ENCODE data around the gene OR13J1.

DNA sequence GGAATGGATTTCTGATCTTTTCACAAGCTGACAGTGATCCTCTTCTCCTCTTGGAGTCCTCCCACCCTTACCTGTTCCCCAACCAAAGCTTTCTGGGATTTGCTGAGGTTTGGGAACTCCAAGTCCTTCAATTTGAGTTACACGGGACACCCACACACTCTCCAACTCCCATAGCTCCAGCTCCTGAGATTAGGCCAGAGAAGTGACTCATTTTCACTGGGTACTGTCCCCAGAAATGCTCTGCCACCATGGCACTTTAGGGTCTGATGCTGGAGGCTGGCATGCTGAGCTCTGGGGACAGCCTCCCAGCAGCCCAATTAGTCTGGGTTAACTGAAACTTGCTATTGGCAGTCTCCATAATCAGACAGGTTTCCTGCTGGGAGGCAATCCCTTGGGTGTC lies 21.9 kb upstream of the OR13J1 start:
- TF ChIP-seq, protein P1, sequence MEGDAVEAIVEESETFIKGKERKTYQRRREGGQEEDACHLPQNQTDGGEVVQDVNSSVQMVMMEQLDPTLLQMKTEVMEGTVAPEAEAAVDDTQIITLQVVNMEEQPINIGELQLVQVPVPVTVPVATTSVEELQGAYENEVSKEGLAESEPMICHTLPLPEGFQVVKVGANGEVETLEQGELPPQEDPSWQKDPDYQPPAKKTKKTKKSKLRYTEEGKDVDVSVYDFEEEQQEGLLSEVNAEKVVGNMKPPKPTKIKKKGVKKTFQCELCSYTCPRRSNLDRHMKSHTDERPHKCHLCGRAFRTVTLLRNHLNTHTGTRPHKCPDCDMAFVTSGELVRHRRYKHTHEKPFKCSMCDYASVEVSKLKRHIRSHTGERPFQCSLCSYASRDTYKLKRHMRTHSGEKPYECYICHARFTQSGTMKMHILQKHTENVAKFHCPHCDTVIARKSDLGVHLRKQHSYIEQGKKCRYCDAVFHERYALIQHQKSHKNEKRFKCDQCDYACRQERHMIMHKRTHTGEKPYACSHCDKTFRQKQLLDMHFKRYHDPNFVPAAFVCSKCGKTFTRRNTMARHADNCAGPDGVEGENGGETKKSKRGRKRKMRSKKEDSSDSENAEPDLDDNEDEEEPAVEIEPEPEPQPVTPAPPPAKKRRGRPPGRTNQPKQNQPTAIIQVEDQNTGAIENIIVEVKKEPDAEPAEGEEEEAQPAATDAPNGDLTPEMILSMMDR (IDR thresholded peaks at IDR 0.05; ENCODE audit: low read depth, low read length): no peak
- no peak for TF ChIP-seq EZH2phosphoT487 (IDR thresholded peaks at IDR 0.05; ENCODE audit: low read depth)

Measured in OCI-LY3 (cell line).